AG10803 (cell line): ENCODE results near the gene PORCN.

Source experiments
- DNase-seq: peaks from one replicate; pipeline ENCODE4 v3.0.0; 2010; ENCODE audit warnings: low read depth
- H3K4me3 ChIP-seq: 2 replicates; pipeline ENCODE4 v1.5.1; 2011; ENCODE audit warnings: mild to moderate bottlenecking, low read length, control low read depth
- TF ChIP-seq, protein P1 (sequence below): conservative IDR thresholded peaks from 2 replicates; pipeline ENCODE4 v1.5.1; 2011; ENCODE audit warnings: mild to moderate bottlenecking, low read length, control low read depth, inconsistent platforms

Gene PORCN

DNA sequence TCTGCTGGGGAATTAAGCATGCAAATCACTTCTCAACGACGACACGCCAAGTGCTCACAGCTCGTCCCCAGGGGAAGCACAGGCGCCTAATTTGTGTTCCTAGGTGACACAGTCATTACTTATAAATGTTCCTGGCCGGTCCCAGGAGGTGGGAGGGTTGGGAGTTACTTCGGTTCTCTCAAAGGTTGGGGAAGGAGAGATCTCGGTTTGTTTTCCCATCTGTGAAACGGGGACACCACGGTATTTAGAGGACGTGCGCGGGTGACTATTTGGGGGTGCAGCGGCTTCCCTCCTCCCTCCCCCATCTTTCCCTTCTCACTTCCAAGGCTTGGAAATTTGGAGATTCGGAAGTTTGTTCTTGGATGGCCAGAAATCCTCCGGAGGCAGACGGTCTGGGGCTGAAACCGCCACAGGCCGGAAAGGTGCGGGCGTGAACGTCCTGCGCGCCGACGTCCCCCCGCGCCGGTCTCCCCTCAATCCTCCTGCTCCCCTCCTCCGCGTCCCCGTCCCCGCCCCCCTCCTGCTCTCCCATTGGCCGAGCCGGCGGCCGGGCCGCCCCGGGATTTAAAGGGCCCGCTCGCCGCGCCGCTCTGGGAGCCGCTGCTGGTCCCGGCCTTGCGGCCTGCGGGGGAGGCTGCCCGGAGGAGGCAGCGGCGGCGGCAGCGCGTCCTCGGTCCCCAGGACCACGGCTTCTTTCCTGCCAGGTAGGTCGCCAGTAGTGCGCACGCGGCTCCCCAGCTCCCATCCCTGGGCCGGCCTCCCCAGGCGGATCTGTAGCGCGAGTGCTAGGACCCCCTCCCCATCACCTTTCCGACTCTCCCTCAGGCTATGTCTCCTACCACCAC lies at the start of gene PORCN:
Gene PORCN (plus strand): TSS at position 593 of the 845 bp plus-strand sequence. CDS start 829 bp downstream, outside the sequence.
- peak within 1 kb of the TSS; percentile 77 for H3K4me3 ChIP-seq
- peak; percentile 58 for DNase-seq
- TF ChIP-seq, protein P1, sequence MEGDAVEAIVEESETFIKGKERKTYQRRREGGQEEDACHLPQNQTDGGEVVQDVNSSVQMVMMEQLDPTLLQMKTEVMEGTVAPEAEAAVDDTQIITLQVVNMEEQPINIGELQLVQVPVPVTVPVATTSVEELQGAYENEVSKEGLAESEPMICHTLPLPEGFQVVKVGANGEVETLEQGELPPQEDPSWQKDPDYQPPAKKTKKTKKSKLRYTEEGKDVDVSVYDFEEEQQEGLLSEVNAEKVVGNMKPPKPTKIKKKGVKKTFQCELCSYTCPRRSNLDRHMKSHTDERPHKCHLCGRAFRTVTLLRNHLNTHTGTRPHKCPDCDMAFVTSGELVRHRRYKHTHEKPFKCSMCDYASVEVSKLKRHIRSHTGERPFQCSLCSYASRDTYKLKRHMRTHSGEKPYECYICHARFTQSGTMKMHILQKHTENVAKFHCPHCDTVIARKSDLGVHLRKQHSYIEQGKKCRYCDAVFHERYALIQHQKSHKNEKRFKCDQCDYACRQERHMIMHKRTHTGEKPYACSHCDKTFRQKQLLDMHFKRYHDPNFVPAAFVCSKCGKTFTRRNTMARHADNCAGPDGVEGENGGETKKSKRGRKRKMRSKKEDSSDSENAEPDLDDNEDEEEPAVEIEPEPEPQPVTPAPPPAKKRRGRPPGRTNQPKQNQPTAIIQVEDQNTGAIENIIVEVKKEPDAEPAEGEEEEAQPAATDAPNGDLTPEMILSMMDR, result no peak

DNA sequence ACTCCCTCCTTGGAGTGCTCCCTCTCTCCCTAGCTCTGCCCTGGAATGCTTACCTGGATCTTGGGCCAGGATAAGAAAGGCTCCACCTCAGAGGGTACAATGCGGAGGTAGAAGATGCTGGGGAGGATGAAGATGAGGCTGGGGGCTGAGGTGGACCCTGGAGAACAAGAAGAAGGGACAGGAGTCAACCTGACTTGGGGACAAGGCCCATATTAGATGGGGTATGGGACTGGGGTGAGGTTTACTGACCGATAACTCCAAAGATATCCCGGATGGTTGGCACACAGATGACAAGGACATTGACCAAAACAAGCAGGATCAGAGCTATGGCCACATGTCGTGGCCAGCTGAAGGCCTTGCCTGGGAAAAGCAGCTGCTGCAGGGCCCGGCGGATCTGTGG lies 49.3 kb upstream of the PORCN start:
- H3K4me3 ChIP-seq, result no peak overlapping the region
- TF ChIP-seq, protein P1, result no peak
- DNase-seq, result no peak

DNA sequence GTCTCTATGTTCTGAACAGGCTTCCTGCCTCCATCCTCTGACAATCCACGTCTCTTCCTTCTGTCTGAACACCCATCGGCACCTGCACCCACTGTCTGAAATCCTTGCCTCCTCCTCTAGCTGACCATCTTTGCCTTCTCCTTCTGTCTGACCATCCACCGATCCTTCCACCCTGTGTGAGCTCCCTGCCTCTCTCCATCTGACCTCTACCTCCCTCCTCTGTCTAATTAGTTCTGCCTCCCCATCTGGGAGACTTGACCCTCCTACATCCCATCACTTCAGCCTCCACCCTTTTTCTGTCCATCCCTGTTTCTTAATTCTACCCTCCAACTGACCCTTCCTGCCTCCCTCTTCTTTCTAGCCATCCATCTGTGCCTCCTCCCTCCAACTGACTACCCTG lies 48.8 kb upstream of the PORCN start:
- no peak overlapping the region for H3K4me3 ChIP-seq
- no peak for DNase-seq
- TF ChIP-seq, protein P1, result no peak

DNA sequence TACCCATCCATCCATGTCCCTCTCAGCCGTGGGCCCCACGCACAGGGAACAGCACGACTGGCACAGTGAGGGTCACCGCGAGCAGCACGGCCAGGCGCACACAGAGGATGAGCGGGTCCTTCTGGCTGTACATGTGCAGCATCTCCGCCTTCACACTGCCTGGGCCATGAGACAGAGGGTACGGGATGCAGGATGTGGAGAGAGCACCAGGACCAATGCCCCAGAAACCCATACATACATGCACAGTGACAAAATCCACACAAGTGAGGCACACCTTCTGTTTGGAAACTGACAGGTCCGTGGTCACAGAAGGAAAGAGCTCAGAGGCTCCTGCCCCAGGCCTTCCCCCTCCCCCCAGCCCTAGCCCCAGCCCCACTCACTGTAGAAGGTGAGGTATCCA lies 48.2 kb upstream of the PORCN start:
- DNase-seq, result no peak
- TF ChIP-seq, protein P1, result no peak
- H3K4me3 ChIP-seq, result no peak overlapping the region

DNA sequence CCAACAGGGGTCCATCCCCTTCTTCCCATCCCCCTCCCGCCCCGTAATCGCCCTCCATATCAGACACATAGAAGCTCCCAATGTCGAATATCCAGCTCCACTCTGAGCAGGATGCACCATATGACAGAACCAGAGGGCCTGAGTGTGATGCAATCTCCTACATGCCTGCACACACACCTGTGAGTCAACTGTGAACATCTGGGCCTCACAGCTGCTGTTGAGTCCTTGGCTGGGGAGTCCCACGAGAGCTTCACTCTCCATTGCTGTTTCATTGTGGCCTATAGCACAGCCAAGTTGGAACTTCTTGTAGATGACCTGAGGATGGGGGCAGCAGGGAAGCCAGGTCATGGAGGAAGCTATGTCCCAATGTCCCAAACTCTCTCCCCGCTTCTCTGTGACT lies 47.0 kb upstream of the PORCN start:
- no peak for DNase-seq
- TF ChIP-seq, protein P1, result no peak
- no peak overlapping the region for H3K4me3 ChIP-seq

DNA sequence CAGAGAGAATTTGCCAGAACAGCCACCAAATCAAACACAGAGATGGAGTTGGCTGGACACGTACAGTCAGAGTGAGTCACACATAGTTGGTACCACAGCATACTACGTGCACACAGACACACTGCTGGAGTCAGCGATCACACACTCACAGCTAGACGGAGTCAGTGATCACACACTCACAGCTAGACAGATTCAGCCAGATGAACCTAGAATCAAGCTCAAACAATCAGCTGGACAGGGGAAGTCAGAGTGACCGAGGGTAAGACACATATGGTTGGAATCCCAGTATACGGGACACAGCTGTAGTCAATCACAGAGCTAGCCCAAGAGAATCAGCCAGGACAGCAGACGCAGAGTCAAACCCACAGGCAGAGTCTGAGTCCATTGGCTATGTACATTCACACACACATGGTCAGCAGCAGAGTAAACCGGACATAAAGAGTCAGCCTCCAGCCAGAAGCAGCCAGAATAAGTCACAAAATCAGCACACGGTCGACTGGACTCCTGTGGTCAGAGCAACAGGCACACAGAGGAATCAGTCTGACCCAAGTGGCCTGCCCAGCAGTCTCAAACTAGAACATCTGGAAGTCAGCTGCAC lies 43.4 kb upstream of the PORCN start:
- TF ChIP-seq, protein P1, result no peak
- DNase-seq, result peak; percentile 96
- peak overlapping the region; percentile 37 for H3K4me3 ChIP-seq

DNA sequence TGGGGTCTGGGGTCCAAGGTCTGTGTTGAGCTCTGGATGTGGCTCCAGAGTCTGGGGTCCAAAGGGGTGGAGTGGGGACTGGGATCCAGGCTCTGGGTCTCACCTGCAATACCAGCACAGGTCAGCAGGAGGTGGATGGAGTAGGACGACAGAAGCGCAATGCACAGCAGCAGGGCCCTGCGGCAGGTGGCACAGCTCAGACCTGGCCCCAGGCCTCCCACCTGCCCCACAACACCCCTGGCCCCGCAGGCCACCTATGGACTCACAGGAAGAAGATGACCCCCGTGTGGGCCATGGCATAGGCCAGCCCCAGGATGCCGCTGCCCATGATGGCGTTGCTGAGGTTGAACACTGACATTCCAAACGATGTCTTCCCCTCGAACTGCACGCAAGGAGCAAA lies 42.1 kb upstream of the PORCN start:
- no peak for DNase-seq
- peak overlapping the region; percentile 9; the same call in 1 of the 2 replicates for H3K4me3 ChIP-seq
- TF ChIP-seq, protein P1, result peak; percentile 21
